Neuron (in vitro differentiated cells): ENCODE data around the gene SETBP1.

ENCODE experiments used
- H2AFZ ChIP-seq: one replicate; pipeline ENCODE4 v1.6.1; 2013; ENCODE audit warnings: low read depth, mild to moderate bottlenecking, inconsistent platforms, low read length, moderate library complexity
- H3K27me3 ChIP-seq: one replicate; pipeline ENCODE4 v1.6.1; 2013; ENCODE audit warnings: low read length; ENCODE audit not compliant: insufficient read depth
- H3K36me3 ChIP-seq: one replicate; pipeline ENCODE4 v1.6.1; 2013; ENCODE audit warnings: low read length; ENCODE audit not compliant: insufficient read depth
- H3K4me1 ChIP-seq: one replicate; pipeline ENCODE4 v1.6.1; 2013; ENCODE audit warnings: low read length; ENCODE audit not compliant: insufficient read depth
- H3K4me3 ChIP-seq: 2 replicates; pipeline ENCODE4 v1.5.1; 2013; ENCODE audit warnings: mild to moderate bottlenecking, low read length, moderate library complexity
- H3K9me3 ChIP-seq: one replicate; pipeline ENCODE4 v1.6.1; 2013; ENCODE audit warnings: low read length

Gene SETBP1

DNA sequence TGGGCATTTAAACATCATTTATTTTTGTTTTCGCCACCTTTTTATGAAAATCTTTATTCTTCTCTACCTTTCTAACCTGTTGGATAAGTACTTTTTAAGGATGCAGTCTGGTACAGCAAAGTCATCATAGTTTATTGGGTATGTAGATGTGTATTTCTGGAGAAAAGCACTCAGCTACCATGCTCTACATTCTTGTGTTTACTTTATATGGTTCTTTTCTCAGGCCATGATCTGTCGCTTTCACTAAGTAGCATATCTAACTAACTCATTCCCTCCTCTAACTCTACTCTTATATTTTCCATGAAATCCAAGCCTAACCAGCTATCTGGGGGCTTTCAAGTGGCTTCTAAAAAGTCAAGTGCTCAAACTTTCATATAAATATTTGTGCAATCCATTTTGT, 25.3 kb upstream of the SETBP1 start:
- Histone ChIP-seq H3K9me3 (no peaks in the 10 kb centered on the region), H3K4me1 (peaks cover 2% of the 10 kb centered on the region), H3K4me3 (no peak overlapping the region), H3K27me3 (no peaks in the 10 kb centered on the region), H2AFZ (no peak overlapping the region), H3K36me3 (no peaks in the 10 kb centered on the region)

DNA sequence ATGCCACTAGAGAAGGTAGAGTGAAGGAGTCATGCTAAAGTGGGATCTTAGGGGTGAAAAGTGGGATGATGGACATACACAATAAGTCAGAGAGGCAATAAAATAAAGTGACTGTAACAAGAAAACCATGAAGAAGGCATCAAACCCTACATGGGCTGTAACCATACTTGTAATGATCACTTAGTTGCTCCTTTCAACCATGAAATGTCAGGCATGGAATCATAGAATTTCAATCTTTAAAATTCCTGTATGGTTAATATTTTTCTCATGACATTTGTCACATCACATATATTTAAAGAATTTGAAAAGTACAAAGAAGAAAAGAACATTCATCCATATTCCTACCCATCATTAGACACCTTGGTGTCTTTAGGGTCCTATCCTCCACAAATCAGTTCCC, 20.9 kb upstream of the SETBP1 start:
- H3K4me1 ChIP-seq: peaks cover under 1% of the 10 kb centered on the region
- H3K4me3 ChIP-seq: no peak overlapping the region
- H3K36me3 ChIP-seq: no peaks in the 10 kb centered on the region
- H3K27me3 ChIP-seq: no peaks in the 10 kb centered on the region
- no peaks in the 10 kb centered on the region for H3K9me3 ChIP-seq
- H2AFZ ChIP-seq: no peak overlapping the region

DNA sequence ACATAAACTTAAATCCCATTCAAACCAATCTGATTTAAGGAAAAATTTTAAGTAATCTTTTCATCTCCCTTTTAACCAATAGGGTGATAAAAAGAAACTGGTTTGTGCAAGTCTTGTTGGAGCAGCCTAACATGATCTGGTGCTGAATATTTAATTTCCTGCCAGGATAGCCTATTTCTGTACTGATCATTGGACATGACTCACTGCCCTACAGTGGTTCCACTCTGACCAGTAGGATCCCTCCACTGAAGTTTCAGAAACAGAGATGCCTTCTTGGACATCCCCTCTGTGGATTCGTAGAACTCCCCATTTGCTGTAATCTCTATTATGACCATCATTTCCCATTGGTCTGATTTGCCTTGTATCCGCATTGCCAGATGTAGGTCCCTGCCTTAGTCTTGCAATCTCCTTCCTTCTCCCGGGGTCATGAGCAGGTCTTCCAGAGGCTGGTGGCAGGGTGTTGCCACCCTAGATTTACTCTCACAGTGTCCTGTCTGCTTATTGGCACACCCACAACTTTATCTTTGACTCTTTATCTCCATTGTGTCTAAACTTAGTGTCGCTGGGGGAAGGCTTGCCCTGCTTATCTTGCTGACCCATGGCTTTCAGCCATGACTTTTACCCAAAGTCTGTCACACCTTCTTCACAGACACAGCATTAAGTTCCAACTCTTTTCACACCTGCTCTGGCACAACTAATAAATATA, 12.3 kb upstream of the SETBP1 start:
- Histone ChIP-seq H3K9me3 (no peaks in the 10 kb centered on the region), H2AFZ (no peak overlapping the region), H3K4me1 (peaks cover 1% of the 10 kb centered on the region), H3K36me3 (no peaks in the 10 kb centered on the region), H3K27me3 (no peaks in the 10 kb centered on the region), H3K4me3 (no peak overlapping the region)

DNA sequence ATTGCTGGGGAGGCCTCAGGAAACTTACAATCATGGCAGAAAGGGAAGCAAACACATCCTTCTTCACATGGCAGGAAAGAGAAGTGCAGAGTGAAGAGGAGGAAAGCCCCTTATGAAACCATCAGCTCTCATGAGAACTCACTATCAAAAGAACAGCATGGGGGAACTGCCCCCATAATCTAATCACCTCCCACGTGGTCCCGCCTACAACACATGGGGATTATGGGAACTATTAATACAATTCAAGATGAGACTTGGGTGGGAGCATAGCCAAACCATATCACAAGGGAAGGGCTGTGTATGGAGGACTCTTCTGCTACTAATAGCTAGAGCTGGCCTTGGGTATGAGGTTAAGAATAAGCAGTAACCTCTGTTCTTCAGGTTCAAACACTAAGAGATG, 8.8 kb upstream of the SETBP1 start:
- H3K27me3 ChIP-seq: no peaks in the 10 kb centered on the region
- H2AFZ ChIP-seq: no peak overlapping the region
- no peak overlapping the region for H3K4me3 ChIP-seq
- H3K9me3 ChIP-seq: no peaks in the 10 kb centered on the region
- H3K4me1 ChIP-seq: peaks cover 7% of the 10 kb centered on the region
- no peaks in the 10 kb centered on the region for H3K36me3 ChIP-seq

DNA sequence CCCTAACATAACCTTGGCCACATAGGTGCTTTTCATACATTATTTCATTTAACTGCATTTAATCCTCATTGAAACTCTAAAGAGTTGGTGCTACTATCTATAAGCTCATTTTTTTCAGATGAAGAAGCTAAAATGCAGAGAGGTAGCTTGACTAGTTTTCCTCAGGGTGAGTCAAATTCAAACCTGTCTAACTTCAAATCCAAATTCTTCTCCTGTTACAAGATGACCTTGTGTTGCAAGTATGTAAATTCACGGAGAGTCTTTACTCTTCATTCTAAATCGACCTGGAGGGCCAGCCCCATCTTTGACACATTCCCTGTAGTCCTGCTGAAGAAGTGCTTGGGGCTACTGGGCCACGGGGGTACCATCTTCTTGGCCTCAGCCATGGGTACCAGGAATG, 8.2 kb upstream of the SETBP1 start:
- Histone ChIP-seq H3K4me3 (no peak overlapping the region), H2AFZ (no peak overlapping the region), H3K4me1 (peaks cover 7% of the 10 kb centered on the region), H3K36me3 (no peaks in the 10 kb centered on the region), H3K9me3 (no peaks in the 10 kb centered on the region), H3K27me3 (no peaks in the 10 kb centered on the region)

DNA sequence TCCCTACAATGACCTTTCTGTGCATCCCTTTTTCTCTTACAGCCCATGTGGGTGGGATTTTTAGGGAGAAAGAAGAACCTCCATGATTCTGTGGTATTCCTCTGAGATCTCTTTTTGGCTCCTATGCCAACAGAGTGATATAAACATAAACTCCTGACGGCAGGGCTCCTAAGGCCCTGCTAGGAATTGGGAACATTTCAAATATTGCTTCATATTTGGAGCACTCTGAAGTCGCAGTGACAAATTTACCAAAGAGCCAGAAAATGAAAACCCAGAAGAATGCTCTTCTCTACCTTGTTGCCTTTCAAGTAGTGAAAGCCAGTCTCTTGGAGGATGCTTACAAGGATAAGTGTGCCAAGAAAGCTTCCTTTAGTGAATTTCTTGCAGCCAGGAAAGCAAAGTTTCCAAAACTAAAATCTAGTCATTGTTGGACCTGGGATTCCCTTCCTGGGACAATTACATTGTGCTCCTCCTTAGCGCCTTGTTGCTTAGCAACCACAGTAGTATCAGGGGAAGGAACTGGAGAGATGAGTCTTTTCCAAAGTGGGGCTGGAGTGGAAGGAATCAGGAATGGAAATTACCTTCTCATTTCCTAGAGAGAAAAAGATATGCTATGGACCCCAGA, 7.3 kb upstream of the SETBP1 start:
- no peaks in the 10 kb centered on the region for H3K9me3 ChIP-seq
- H3K4me1 ChIP-seq: peaks cover 9% of the 10 kb centered on the region
- H3K4me3 ChIP-seq: no peak overlapping the region
- H2AFZ ChIP-seq: no peak overlapping the region
- no peaks in the 10 kb centered on the region for H3K36me3 ChIP-seq
- H3K27me3 ChIP-seq: no peaks in the 10 kb centered on the region

DNA sequence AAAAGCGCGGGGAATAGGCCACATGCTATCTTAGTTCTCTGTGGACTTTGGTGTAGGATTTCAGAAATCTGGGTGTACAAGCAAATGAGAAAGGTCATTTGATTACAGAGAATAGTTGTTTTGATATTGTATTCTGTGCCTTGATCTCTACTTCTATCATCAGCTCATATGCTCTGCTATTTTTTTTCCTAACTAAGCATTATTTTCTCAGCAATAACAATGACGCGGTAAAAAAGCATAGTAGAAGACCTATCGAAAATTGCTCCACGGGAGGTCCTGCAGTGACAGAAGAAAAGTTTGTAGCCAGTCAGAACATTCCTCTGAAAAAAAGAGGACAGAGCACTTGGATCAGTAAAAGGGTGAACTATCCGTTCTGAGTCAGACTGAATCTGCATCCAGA, 2.8 kb upstream of the SETBP1 start:
- H3K4me3 ChIP-seq: no peak overlapping the region
- H2AFZ ChIP-seq: no peak overlapping the region
- H3K36me3 ChIP-seq: no peaks in the 10 kb centered on the region
- no peaks in the 10 kb centered on the region for H3K27me3 ChIP-seq
- H3K9me3 ChIP-seq: no peaks in the 10 kb centered on the region
- peaks cover 20% of the 10 kb centered on the region for H3K4me1 ChIP-seq

DNA sequence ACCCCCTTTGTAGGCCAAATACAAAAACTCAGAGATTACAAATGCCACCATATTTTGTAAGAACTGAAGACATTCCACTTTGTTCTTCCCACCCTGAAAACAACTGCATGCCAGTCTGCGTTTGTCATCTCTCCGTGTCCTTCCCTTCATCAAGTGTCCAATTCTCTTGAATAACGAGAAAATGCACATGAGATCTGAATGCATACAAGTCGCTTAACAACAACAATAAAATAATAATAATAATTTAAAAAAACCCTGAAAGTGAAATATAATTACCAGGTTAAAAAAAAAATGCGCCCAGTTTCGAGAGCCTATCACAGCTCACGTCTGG, 2.0 kb upstream of the SETBP1 start:
- H3K4me3 ChIP-seq: peak overlapping the region; percentile 98
- H3K36me3 ChIP-seq: no peaks in the 10 kb centered on the region
- H2AFZ ChIP-seq: no peak overlapping the region
- H3K4me1 ChIP-seq: peaks cover 23% of the 10 kb centered on the region
- no peaks in the 10 kb centered on the region for H3K27me3 ChIP-seq
- no peaks in the 10 kb centered on the region for H3K9me3 ChIP-seq

DNA sequence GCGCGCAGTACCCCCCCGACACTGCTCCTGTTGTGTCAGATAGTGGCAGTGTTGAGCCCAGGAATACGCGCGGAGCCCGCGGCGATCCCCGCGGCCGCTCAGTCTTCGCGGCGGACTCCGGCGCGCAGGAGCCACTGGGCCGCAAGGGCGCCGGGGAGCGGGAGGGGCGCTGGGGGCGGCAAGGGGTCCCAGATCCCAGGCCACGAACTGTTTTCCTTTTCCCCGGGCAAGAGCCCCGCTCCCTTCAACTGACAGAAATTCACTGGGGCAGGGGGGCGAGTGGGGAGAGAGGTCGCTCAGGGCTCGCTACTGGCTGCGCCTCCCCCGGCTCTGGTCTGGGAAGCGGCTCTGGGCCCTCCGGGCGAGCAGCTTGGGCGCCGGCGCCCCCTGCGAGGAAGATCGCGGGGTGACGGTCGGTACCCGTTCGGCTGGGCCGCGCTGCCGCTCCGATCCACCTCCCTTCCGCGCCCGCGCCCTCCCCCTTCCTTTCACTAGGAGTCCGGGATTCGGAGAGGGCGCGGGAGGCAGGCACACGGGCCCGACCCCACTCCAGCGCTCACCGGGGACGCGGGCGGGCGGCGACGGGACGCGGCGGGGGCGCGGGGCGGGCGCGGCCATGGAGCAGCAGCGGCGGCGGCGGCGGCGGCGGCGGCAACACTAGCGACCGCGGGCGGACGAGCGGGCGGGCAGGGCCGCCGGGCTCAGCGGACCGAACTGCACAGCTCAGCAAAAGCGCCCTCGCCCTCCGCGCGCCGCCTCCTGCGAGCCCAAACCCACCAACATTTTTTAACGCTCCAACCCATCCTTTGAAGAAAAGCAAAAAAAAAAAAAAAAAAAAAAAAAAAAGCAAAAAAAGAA, 1.4 kb upstream of the SETBP1 start:
- H3K4me3 ChIP-seq: peak overlapping the region; percentile 98
- H3K36me3 ChIP-seq: no peaks in the 10 kb centered on the region
- H3K4me1 ChIP-seq: peaks cover 26% of the 10 kb centered on the region
- peak overlapping the region; percentile 69 for H2AFZ ChIP-seq
- no peaks in the 10 kb centered on the region for H3K9me3 ChIP-seq
- no peaks in the 10 kb centered on the region for H3K27me3 ChIP-seq

DNA sequence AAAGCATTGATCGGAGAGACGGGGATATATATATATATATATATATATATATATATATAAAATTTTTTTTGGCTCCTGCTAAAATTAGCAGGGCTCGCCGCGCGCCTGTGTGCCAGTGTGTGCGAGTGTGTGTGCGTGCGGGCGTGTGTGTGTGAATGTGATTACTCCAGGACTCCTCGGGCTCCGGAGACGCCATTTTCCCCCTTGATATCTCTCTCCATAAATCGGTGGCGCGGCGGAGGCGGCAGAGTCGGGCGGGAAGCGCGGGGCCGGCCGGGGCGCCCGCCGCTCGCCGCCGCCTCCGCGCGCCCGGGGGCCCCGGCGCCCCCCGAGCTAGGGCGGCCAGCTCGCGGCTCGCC, 795 bp upstream of the SETBP1 start:
- Histone ChIP-seq H3K9me3 (no peaks in the 10 kb centered on the region), H3K4me1 (peaks cover 27% of the 10 kb centered on the region), H3K27me3 (no peaks in the 10 kb centered on the region), H3K36me3 (no peaks in the 10 kb centered on the region), H3K4me3 (peak overlapping the region; percentile 98), H2AFZ (no peak overlapping the region)

DNA sequence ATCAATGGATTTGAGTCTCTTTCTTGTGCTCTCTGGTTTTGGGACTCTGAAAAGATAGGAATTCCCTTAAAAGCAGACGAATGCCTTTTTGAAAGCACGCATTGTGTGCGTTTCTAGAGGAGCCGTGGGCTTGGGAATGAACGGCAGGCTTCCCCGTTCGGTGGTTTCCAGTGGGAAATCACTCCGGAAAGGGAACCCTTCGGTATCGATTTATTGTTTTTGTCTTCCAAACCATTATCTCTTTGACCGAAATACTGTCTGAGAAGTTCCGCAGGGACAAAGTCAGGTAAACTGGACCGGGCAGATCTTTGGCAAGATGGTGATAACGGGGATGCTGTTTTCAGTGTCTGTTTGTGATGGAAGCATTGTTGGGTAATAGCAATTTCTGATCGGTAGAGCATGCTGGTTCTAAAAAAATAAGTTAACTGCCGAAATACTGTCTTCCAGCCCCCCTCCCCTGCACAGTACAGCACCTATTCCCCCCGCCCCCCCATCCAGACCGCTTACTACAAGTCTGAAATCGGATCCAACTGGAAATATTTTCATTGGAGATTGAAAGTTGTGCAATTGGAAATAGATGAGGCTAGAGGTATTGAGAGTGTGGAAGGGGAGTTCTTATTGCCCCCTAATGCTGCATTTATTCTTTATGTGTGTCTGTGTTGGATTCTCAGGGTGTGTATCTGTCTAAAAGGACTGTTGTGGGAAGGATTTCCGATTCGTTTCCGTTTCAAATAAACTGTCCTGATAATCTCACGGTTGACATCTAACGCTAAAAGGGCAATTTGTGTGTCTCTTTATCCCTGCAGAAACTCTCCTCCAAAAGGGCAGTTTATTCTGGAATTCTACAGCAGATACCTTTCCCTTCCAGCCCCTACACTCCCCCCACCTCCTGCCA, 635 bp downstream of the SETBP1 start:
- no peaks in the 10 kb centered on the region for H3K36me3 ChIP-seq
- peaks cover 27% of the 10 kb centered on the region for H3K4me1 ChIP-seq
- H3K27me3 ChIP-seq: no peaks in the 10 kb centered on the region
- H2AFZ ChIP-seq: no peak overlapping the region
- no peaks in the 10 kb centered on the region for H3K9me3 ChIP-seq
- H3K4me3 ChIP-seq: peak overlapping the region; percentile 98

DNA sequence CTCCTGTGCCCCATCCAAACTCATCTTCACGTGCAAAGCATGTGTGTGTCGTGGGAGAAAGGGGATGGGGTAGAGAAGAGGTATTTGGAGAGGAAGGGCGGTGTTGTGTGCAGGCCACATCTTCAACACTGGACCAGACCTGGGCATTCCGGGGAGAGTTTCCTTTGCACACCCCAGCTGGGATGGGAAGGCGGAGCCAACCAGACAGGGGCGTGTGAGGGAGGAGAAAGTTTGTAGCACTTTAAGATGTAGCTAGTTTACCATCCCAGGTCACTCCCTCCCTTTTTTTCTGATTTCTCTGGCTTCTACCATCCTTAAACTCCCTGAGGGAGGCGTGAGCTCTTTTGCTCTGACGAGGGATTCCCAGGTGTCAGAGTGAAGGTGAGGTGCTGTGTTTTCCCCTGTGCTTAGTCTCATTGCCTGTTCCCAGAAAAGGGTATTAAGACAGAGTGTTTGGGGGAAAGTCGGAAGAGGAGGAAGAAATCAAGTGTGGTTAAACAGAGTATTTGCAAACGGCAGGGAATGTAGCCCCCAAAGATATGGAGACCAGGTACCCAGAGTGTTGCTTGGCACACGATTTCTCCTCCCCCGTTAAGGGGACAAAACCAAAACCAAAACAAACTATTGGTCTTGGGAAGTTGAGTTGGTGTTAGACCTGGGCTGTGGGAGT, 1.6 kb downstream of the SETBP1 start:
- Histone ChIP-seq H3K36me3 (no peaks in the 10 kb centered on the region), H3K27me3 (no peaks in the 10 kb centered on the region), H3K4me1 (peaks cover 27% of the 10 kb centered on the region), H3K9me3 (no peaks in the 10 kb centered on the region), H2AFZ (no peak overlapping the region), H3K4me3 (peak overlapping the region; percentile 98)
